Activated CD8-positive, alpha-beta memory T cell treated with anti-CD3 and anti-CD28 coated beads, Interleukin-2, amount 50 U/mL, for 24 hours (primary cell): ENCODE measurements around the gene SLC38A11.
"Not testable (repeated sequence)": the region's sequence is repeated elsewhere in the genome, so short reads cannot be mapped to it uniquely, and the experiment has no call there.

Source experiments
- DNase-seq: peaks from one replicate; pipeline ENCODE4 v3.0.0-alpha.2; 2020; ENCODE audit errors: extremely low read depth

SLC38A11 gene, protein sequence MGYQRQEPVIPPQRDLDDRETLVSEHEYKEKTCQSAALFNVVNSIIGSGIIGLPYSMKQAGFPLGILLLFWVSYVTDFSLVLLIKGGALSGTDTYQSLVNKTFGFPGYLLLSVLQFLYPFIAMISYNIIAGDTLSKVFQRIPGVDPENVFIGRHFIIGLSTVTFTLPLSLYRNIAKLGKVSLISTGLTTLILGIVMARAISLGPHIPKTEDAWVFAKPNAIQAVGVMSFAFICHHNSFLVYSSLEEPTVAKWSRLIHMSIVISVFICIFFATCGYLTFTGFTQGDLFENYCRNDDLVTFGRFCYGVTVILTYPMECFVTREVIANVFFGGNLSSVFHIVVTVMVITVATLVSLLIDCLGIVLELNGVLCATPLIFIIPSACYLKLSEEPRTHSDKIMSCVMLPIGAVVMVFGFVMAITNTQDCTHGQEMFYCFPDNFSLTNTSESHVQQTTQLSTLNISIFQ

DNA sequence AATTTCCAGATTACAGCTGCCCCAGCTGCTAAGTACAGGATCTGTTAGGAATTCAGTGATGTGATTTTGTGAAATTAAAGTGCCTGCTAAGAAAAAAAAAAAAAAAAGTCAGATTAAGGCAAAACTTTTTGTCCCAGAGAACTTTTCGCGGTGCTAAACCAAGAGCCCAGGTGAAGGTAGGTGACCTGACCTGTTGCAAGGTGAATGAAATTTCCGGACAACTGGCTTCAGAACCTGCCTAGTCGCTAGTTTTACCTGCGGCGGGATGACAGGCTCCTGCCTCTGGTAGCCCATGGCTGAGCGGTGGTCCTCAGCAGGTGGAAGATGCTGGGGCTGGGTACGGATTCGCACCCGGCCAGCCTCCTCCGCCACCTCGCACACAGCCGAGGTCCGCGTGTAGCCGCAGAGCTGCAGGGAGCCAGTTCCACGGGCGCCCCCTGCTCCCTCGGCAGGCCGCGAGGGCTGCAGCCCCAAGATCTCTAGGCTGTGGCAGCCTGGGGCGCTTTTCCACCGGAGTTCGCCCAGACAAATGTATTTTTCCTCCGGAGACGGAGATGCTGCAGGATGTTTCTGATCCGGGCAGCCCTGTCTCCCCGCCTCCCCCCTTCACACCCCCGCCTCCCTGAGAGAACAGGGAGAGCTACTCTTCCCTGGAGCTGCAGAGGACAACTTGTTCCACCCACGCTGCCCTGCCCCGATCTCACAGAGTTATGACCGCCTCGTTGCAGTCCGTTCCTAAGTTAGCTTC, at the start of gene SLC38A11:
SLC38A11 (minus strand) TSS at position 572 of the 748 bp plus-strand sequence; CDS start at position 294, 278 bp downstream.
- DNase-seq, result no peak

- no peak for DNase-seq
Measured at GRCh38 chr2:165003443-165004130, 48.3 kb upstream of the SLC38A11 start.

DNA sequence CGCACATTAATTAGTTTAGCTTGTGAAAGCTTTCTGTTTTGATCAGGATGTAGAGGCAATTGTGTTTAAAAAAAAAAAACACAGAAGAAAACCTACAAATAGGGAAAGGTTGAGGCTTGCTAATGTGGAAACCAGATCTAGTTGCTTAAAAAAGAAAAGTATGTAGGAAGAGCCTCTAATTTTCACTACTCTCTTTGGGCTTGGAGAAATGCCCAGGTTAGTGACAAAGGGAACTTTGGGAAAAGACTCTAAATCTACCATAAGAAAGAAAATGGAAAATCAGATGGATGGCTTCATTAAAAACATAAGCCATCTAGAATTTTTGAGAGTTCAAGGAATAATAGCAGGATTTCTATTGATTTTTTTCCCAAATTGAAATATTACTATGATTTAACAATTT, 47.3 kb upstream of the SLC38A11 start:
- DNase-seq, result no peak

DNA sequence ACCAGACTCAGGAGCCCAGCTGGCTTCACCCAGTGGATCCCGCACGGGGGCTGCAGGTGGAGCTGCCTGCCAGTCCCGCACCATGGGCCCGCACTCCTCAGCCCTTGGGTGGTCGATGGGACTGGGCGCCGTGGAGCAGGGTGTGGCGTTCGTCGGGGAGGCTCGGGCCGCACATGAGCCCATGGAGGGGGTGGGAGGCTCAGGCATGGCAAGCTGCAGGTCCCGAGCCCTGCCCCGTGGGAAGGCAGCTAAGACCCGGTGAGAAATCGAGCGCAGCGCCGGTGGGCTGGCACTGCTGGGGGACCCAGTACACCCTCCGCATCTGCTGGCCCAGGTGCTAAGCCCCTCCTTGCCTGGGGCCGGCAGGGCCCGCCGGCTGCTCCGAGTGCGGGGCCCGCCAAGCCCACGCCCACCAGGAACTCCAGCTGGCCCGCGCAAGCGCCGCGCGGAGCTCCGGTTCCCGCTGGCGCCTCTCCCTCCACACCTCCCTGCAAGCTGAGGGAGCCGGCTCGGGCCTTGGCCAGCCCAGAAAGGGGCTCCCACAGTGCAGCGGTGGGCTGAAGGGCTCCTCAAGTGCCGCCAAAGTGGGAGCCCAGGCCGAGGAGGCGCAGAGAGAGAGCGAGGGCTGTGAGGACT, 39.5 kb upstream of the SLC38A11 start:
- DNase-seq, result not testable (repeated sequence)

DNA sequence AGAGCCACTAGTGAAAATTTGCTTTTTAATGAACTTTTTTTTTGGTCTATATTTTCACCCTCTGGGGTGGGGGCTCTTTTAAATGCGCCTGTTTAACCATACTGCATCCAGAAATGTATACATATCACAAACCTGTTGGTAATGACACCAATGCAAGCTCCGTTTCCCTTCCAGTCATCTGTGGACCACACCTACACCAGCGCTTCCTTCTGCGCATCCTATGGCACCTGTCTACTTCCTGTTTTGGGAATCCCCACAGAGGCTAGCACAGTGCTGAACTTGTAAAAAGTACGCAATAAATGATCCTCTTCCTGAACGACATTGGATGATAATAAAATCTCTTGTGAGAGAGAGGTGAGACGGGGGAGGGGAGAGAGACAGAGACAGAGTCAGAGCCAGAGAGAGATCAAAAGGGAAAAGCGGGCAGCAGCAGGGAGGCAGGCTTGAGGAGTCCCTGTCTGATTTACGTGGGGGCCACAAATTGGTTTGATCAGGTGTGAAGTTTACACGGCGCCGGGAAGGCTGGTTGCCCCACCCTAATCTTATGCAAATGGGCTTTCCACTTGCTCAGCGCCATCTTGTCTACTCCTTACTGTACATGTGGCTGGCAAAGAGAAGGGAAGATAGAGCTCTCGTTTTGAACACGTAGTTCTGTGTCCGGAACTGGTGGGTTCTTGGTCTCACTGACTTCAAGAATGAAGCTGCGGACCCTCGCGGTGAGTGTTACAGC, 38.1 kb upstream of the SLC38A11 start:
- DNase-seq, result no peak

DNA sequence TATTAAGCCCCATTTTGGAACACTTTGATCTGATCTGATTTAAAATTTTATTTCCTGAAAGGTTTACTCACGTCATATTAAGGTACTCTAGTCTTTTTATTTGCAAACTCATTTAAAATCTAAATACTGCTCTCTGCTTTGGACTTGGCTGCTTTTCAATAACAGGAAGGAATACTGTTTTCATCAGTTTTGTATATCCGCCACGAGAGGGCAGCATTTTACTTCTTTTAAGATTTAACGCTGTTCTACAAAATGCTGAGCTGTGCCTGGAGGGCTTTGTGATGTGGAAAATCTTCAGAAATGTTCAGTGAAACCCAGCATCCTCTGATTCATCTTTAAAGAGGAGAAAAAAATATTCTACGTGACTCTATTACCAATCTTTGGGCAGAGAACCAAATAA, 37.5 kb upstream of the SLC38A11 start:
- no peak for DNase-seq

DNA sequence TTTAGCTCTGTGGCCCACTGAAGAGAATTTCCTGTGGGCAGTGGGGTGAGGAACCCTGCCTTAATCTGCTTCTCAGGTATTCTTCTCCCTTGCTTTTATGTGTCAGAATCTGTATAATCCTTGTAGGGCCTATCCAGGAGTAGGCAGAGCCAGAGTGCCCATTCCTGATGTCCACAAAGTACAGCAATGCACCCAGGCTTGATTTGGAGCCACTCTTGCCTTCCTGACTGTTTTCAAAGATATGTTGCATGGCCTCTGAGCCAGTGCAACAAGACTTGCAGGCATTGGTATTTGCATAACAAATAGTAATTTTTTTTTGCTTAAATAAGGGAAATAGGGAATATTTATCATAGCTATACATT, 36.7 kb upstream of the SLC38A11 start:
- DNase-seq, result not testable (repeated sequence)

GRCh38 chr2:164991361-164992092, 36.2 kb upstream of the SLC38A11 start:
- DNase-seq, result not testable (repeated sequence)

DNA sequence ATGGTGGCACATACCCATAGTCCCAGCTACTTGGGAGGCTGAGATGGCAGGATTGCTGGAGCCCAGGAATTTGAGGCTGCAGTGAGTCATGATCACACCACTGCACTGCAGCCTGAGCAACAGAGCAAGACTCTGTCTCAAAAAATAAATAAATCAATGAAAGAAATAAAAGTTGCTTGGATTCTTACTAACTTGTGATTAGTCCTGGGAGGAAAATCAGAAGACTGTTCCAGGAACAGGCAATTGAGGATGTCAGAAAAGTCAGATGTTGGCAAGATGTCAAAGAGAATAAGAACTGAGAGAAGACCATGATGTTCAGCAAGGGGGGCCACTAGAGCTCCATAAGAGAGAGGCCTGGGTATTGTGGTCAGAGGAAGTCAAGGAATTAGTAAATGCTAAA, 35.6 kb upstream of the SLC38A11 start:
- DNase-seq, result not testable (repeated sequence)

DNA sequence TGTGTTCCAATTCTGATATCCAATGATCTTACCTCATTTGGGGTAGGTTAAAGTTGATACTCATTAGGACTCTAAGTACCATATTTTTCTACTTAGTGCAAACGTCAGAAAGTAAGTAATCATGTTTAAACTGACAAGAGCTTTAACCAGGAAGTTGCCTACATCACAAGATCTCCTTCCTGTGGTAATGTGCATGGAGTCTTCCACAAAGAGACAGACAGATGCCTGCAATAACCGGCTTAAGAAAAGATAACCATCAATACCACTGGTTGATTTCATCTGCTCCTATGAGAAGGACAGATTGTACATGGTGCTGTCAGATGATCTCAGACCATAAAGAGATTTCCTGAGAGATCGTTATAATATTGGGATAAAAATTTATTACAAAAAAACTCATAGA, 33.5 kb upstream of the SLC38A11 start:
- DNase-seq, result not testable (repeated sequence)

- not testable (repeated sequence) for DNase-seq
Measured at GRCh38 chr2:164986027-164986426, 30.7 kb upstream of the SLC38A11 start.

DNA sequence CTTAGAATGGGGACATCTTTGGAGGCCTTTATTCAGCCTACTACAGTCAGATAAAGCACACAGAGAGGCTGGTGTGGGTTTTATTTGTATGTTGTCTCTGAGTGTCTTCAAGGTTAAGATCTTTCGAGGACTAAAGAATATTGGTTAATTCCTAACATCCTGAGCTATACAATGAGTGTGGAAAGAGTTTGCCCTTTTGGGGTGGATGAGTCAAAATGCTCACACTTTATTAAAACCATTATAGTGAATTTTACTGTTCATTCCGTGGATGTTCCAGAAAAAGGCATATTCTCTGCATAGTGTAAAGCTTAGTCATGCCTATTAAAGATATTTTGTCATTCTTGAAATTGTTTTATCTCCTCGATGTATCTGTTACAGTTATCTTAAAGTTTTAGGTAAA, 29.1 kb upstream of the SLC38A11 start:
- no peak for DNase-seq

GRCh38 chr2:164981217-164981990, 26.1 kb upstream of the SLC38A11 start:
- no peak for DNase-seq

DNA sequence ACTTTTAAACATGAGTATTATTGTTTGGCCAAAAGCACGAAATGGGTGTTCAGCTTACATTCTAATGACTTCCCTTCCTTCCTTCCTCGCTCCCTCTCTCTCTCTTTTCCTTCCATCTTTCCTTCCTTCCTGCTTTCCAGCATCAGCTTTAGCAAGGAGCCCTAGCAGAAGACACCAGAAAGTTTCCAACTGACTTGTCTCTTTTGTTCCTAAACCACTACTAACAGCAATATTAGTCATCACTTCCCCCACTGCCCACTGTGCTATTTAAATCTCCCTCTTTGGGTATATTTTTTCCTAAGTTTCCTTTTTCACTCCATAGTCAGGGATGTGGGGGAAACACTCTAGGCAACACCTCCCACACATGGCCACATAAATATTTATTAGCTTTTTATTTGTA, 25.4 kb upstream of the SLC38A11 start:
- DNase-seq, result not testable (repeated sequence)

DNA sequence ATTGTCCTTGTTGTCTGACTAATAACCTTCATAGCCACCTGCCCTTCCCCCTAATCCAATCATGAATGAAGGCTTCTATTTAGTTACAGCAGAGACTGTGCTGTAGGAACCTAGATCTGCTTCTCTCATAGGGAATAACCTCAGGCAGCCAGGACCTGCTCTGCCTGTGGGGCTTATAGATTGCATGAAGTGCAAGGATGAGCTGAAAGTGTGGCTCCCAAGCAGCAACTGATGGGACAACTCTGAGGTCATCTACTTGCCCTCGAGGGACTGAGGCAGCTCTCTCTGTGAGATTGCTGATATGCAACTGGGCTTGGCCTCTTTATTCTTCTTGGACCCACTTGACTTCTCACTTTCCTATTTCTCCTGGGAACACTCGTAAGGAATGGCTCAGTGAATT, 23.8 kb upstream of the SLC38A11 start:
- DNase-seq, result no peak

- not testable (repeated sequence) for DNase-seq
Measured at GRCh38 chr2:164976875-164977470, 21.6 kb upstream of the SLC38A11 start.

- no peak for DNase-seq
Measured at GRCh38 chr2:164976301-164976700, 21.0 kb upstream of the SLC38A11 start.

- DNase-seq, result no peak
Measured at GRCh38 chr2:164975891-164976290, 20.6 kb upstream of the SLC38A11 start.

DNA sequence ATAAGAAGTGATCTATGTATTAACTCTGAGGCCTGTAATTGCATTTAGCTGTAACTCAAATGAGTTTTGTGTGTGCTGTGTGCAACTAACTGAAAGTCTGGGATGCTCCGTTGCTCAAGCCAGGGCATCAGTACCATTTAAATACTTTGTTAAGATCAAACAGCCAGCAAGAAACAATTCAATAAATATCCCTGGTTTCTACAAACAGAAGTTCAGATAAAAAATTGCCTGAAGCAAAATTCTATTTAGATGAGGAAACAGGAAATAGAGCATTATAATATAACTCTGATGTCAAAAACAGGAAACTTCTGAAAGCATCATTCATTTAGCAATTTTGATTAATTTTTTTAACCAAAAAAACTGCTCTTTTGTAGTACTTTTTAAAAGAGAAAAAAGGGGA, 18.9 kb upstream of the SLC38A11 start:
- DNase-seq, result no peak
